Panc1 (cell line): ENCODE data around the gene AMFR. TPM values are rescaled to one million over a fixed set of nuclear protein-coding genes. Genes with fewer than 3 reads are reported as not detected.
"Not testable (repeated sequence)": the region's sequence is repeated elsewhere in the genome, so short reads cannot be mapped to it uniquely, and the experiment has no call there.

Experiments used
- ATAC-seq: fragments of 200-7000 bp; cut with Tn5 transposase; 2 replicates; pipeline ENCODE4 v1.9.1; 2020; ENCODE audit warnings: mild to moderate bottlenecking, moderate library complexity
- BruUV-seq: library from RNA; stranded (reverse); fragments of 400-500 nt; replicated peaks from 2 replicates; lab custom pipeline; 2021; lab: Mats Ljungman, UMichigan
- CTCF ChIA-PET: fragments of 300-600 bp; sonication (Branson Sonifier 250); formaldehyde crosslinking; loops from one replicate; lab custom pipeline; 2022; ENCODE audit warnings: antibody characterized with exemption; lab: Charles Lee
- POLR2A ChIA-PET: fragments of 300-600 bp; sonication (Branson Sonifier 250); formaldehyde crosslinking; loops from one replicate; lab custom pipeline; 2022; ENCODE audit warnings: antibody characterized with exemption; lab: Charles Lee
- DNase-seq: peaks from one replicate; pipeline ENCODE4 v3.0.0-alpha.2; 2010; ENCODE audit warnings: low read depth, low spot score
- H3K27ac ChIP-seq: 2 replicates; pipeline ENCODE4 v1.5.1; 2011; ENCODE audit warnings: mild to moderate bottlenecking, low read length, inconsistent platforms
- H3K27me3 ChIP-seq: fragments of 200-500 bp; sonication (Bioruptor generic); 2 replicates; pipeline ENCODE4 v1.6.0; 2014; ENCODE audit warnings: low read length, inconsistent platforms; ENCODE audit not compliant: control insufficient read depth, insufficient read depth
- H3K36me3 ChIP-seq: fragments of 200-500 bp; sonication (Bioruptor generic); 2 replicates; pipeline ENCODE4 v1.5.1; 2014; ENCODE audit warnings: inconsistent platforms, mild to moderate bottlenecking, low read length, moderate library complexity; ENCODE audit not compliant: control insufficient read depth, insufficient read depth
- H3K4me1 ChIP-seq: 2 replicates; pipeline ENCODE4 v1.5.1; 2011; ENCODE audit warnings: inconsistent platforms, mild to moderate bottlenecking, low read length, moderate library complexity; ENCODE audit not compliant: control insufficient read depth, insufficient read depth
- H3K4me3 ChIP-seq, 2 experiments: 2 replicates each; pipeline ENCODE4 v1.5.1; 2011 to 2012; ENCODE audit warnings: low read depth in 2 of 2, low read length in 2 of 2, mild to moderate bottlenecking in 2 of 2, inconsistent platforms in 1 of 2, moderate library complexity in 1 of 2
- H3K9me3 ChIP-seq: fragments of 200-500 bp; sonication (Bioruptor generic); 2 replicates; pipeline ENCODE4 v1.5.1; 2014; ENCODE audit warnings: low read depth, mild to moderate bottlenecking, inconsistent platforms, low read length, moderate library complexity; ENCODE audit not compliant: control insufficient read depth, insufficient read depth
- CTCF ChIP-seq: fragments of 450-650 bp; IDR thresholded peaks from 2 replicates; pipeline ENCODE4 v1.5.1; 2017; ENCODE audit warnings: mild to moderate bottlenecking
- POLR2AphosphoS5 ChIP-seq: IDR thresholded peaks from 2 replicates; pipeline ENCODE4 v1.6.1; 2012; ENCODE audit warnings: mild to moderate bottlenecking, low read depth, low read length, moderate library complexity
- REST ChIP-seq, 2 experiments: IDR thresholded peaks; 2 replicates each; pipeline ENCODE4 v1.6.1; 2011 to 2012; ENCODE audit warnings: low read depth in 2 of 2, control low read depth in 1 of 2, low read length in 1 of 2, mild to moderate bottlenecking in 1 of 2, moderate library complexity in 1 of 2; ENCODE audit not compliant: insufficient read depth in 1 of 2
- SIN3A ChIP-seq: IDR thresholded peaks from 2 replicates; pipeline ENCODE4 v1.6.1; 2012; ENCODE audit warnings: low read depth, mild to moderate bottlenecking, low read length, moderate library complexity, borderline replicate concordance; ENCODE audit not compliant: insufficient read depth
- TCF7L2 ChIP-seq: IDR thresholded peaks from 2 replicates; pipeline ENCODE4 v1.6.1; 2011; ENCODE audit warnings: mild to moderate bottlenecking, low read depth, low read length, inconsistent platforms
- in situ Hi-C: cut with HindIII; loops from 2 replicates; pipeline ENCODE4 v1.10.0; 2016; ENCODE audit warnings: low sequenced_read_pairs, low pct_unique_long_range_greater_than_20kb
- intact Hi-C: fragments of 100-400 bp; cut with micrococcal nuclease; formaldehyde crosslinking; loops from one replicate; pipeline ENCODE4 v1.10.0; 2022; ENCODE audit not compliant: unreplicated experiment
- total RNA-seq: library from RNA; stranded (reverse); gene quantifications from one replicate; pipeline ENCODE4 v1.2.1, GENCODE V29; 2021; ENCODE audit not compliant: unreplicated experiment

AMFR gene
- total RNA-seq, 1 experiment from 2014 or later = 89.6 TPM

- ATAC-seq, BruUV-seq, H3K9me3 ChIP-seq, H3K4me1 ChIP-seq, DNase-seq, in situ Hi-C loops, H3K27ac ChIP-seq, H3K4me3 ChIP-seq, H3K27me3 ChIP-seq, CTCF ChIA-PET, POLR2A ChIA-PET, H3K36me3 ChIP-seq, intact Hi-C loops: not testable (repeated sequence)
Measured at GRCh38 chr16:56379044-56379443, 46.3 kb downstream of the AMFR start.

GRCh38 chr16:56375792-56376191 is 49.6 kb downstream of the AMFR start:
- H3K9me3 ChIP-seq, H3K4me3 ChIP-seq, H3K36me3 ChIP-seq, DNase-seq, intact Hi-C loops, H3K27ac ChIP-seq, POLR2A ChIA-PET, ATAC-seq, H3K27me3 ChIP-seq, in situ Hi-C loops, BruUV-seq, CTCF ChIA-PET: not testable (repeated sequence)
- peaks cover 26% of the 10 kb centered on the region for H3K4me1 ChIP-seq

GRCh38 chr16:56373003-56373402 is 52.3 kb downstream of the AMFR start:
- Histone ChIP-seq H3K9me3 (no peaks in the 10 kb centered on the region), H3K27me3 (no peaks in the 10 kb centered on the region), H3K36me3 (no peaks in the 10 kb centered on the region; the same call in 1 of the 2 replicates), H3K27ac (peak overlapping the region; percentile 11; the same call in 1 of the 2 replicates), H3K4me1 (peaks cover 35% of the 10 kb centered on the region), H3K4me3 (peak overlapping the region in 1 of 2 experiments; percentile 3; a peak in 1 of 4 replicates)
- no peak for TF ChIP-seq CTCF
- no peak for TF ChIP-seq TCF7L2
- TF ChIP-seq POLR2AphosphoS5 = no peak
- TF ChIP-seq SIN3A = no peak
- TF ChIP-seq REST (IDR thresholded peaks at IDR 0.05; ENCODE audit: insufficient read depth in 1 of 2, low read depth in 2 of 2, low read length in 1 of 2) = no peak
- intact Hi-C loops = no loop called here
- ChIA-PET CTCF (no interaction called here), POLR2A (interaction anchor here (0.6 kb wide), 1 partner anchor 17 kb away, joined by 4 read pairs; no protein-coding TSS in a partner anchor)
- ATAC-seq (peak; percentile 50; the same call in 1 of the 2 replicates), DNase-seq (no peak)
- no TSS peak for BruUV-seq
- in situ Hi-C loops = no loop called here
